Skeletal muscle tissue (tissue), 4 donors: ENCODE results near the gene KRTAP17-1. TPM values are rescaled to one million over a fixed set of nuclear protein-coding genes. Genes with fewer than 3 reads are reported as not detected.

Experiments
- H3K27ac ChIP-seq: one replicate; pipeline ENCODE4 v1.7.0; 2013; ENCODE audit warnings: mild to moderate bottlenecking, low read depth, low read length, inconsistent platforms
- H3K27me3 ChIP-seq, 3 donors: one replicate each; pipeline ENCODE4 v1.7.0; 2013; ENCODE audit warnings: low read length in 3 of 3; ENCODE audit not compliant: control insufficient read depth in 3 of 3, insufficient read depth in 3 of 3
- H3K36me3 ChIP-seq, 3 donors: one replicate each; pipeline ENCODE4 v1.7.0; 2013; ENCODE audit warnings: low read length in 3 of 3; ENCODE audit not compliant: control insufficient read depth in 3 of 3, insufficient read depth in 3 of 3
- H3K4me1 ChIP-seq, 3 donors: one replicate each; pipeline ENCODE4 v1.7.0; 2013; ENCODE audit warnings: low read length in 3 of 3, mild to moderate bottlenecking in 3 of 3; ENCODE audit not compliant: control insufficient read depth in 3 of 3, insufficient read depth in 3 of 3
- H3K4me3 ChIP-seq, 3 donors: one replicate each; pipeline ENCODE4 v1.7.0; 2013; ENCODE audit warnings: low read length in 3 of 3
- H3K9ac ChIP-seq, 3 donors: one replicate each; pipeline ENCODE4 v1.7.0; 2013; ENCODE audit warnings: low read length in 3 of 3, mild to moderate bottlenecking in 3 of 3, moderate library complexity in 2 of 3, low read depth in 1 of 3
- H3K9me3 ChIP-seq, 3 donors: one replicate each; pipeline ENCODE4 v1.7.0; 2013; ENCODE audit warnings: low read length in 3 of 3; ENCODE audit not compliant: control insufficient read depth in 3 of 3
- total RNA-seq: library from RNA; depleted of rRNA; stranded (reverse); fragments of >200 nt; gene quantifications from one replicate; pipeline ENCODE4 v1.2.3, GENCODE V29; 2014
- donor health status: Osteomylitis.

The KRTAP17-1 gene
- total RNA-seq, 1 donor from 2014 or later = not detected

DNA sequence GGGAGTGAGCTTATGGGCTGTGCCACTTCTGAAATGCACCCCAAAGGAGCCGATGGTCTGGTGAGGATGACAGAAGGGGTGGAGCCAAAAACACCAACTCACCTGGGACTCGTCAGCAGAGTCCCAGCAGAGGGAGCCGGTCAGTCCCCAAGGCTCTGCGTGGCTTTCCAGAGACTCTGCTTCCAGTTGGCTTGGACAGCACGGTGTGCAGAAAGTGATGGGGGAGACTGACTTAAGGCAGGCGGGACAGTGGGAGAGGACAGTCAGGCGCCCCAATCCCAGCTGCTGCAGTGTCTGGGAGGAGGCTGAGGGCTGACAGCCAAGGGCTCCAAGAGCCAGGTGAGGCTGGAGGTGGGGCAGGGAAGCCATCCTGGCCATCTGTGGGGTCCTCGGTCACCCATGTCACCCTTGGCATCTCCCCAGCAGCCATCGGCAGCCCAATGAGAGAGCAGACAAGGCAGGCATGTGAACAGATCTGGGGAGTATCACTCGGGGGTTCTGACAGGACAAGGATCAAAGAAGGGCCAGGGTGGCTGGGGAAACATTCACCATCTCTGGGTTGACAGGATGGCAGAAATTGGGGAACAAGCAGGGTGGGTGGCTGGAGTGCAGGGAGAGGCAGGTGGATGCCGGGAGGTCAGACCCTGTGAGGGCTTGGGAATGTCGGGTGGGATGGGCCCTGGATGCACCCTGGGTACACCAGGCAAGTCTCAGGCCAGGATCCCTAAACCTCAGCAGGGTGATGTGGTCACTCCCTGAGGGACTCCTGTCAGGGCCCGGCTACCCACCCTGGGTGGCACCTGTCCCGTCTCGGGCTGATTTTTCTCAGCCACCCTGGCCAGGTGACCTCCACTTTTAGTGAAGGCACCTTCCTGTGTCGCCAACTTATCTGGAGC lies 8.9 kb upstream of the KRTAP17-1 start:
- no peaks in the 10 kb centered on the region for H3K4me1 ChIP-seq
- peaks cover 0 to 4% (median 0%) of the 10 kb centered on the region in 3 donors for H3K27me3 ChIP-seq
- H3K9me3 ChIP-seq = peaks cover 0 to 3% (median 0%) of the 10 kb centered on the region in 3 donors
- H3K4me3 ChIP-seq = no peak overlapping the region
- H3K36me3 ChIP-seq = no peaks in the 10 kb centered on the region
- no peak overlapping the region for H3K27ac ChIP-seq
- no peak overlapping the region for H3K9ac ChIP-seq

GRCh38 chr17:41322903-41323895 lies 7.7 kb upstream of the KRTAP17-1 start:
- H3K4me1 ChIP-seq = no peaks in the 10 kb centered on the region
- H3K4me3 ChIP-seq = no peak overlapping the region
- H3K9ac ChIP-seq = no peak overlapping the region
- no peaks in the 10 kb centered on the region for H3K36me3 ChIP-seq
- no peak overlapping the region for H3K27ac ChIP-seq
- peaks cover 0 to 4% (median 0%) of the 10 kb centered on the region in 3 donors for H3K27me3 ChIP-seq
- peaks cover 0 to 3% (median 0%) of the 10 kb centered on the region in 3 donors for H3K9me3 ChIP-seq

GRCh38 chr17:41322094-41322902 lies 6.8 kb upstream of the KRTAP17-1 start:
- Histone ChIP-seq H3K4me3 (no peak overlapping the region), H3K4me1 (no peaks in the 10 kb centered on the region), H3K9ac (no peak overlapping the region), H3K9me3 (peaks cover 0 to 3% (median 0%) of the 10 kb centered on the region in 3 donors), H3K27me3 (peaks cover 0 to under 1% (median 0%) of the 10 kb centered on the region in 3 donors), H3K36me3 (no peaks in the 10 kb centered on the region), H3K27ac (no peak overlapping the region)

GRCh38 chr17:41318231-41318630 lies 2.7 kb upstream of the KRTAP17-1 start:
- H3K27ac ChIP-seq = no peak overlapping the region
- H3K27me3 ChIP-seq = peaks cover 4 to 12% (median 6%) of the 10 kb centered on the region in 3 donors
- peaks cover 0 to 3% (median 0%) of the 10 kb centered on the region in 3 donors for H3K9me3 ChIP-seq
- no peaks in the 10 kb centered on the region for H3K4me1 ChIP-seq
- H3K4me3 ChIP-seq = no peak overlapping the region
- no peaks in the 10 kb centered on the region for H3K36me3 ChIP-seq
- H3K9ac ChIP-seq = no peak overlapping the region

DNA sequence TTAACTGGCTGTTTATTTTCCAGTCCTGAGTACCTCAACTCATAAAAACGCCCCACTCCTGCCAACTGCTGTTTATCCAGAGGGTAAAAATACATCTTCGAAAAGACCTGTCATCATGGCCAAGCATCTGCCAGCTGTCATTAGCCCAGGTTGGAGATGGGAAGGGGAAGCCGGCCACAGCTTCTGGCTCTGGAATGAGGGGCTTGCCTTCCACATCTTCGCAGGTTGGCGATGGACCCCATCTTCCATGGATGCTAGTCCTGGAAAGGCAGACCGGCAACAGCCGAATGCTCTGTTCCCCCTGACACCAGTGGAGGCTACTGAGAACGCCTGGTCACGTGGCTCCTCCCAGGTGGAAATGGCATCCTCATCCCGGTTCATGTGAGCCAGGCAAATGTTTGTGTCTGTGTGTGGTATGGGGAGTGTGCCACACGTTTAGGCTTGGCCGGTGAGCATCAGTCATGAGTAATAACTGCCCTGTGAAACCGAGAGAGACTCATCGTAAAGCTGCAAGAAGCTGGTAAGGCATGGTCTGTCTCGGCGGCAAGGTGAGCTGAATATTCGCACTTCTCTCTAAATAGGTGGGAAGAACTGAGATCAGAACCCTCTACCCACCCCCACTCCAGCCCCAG lies 420 bp upstream of the KRTAP17-1 start:
- H3K9ac ChIP-seq = no peak overlapping the region
- H3K27me3 ChIP-seq = peaks cover 4 to 12% (median 10%) of the 10 kb centered on the region in 3 donors
- peaks cover 0 to 3% (median 0%) of the 10 kb centered on the region in 3 donors for H3K9me3 ChIP-seq
- H3K4me1 ChIP-seq = no peaks in the 10 kb centered on the region
- H3K4me3 ChIP-seq = no peak overlapping the region
- no peaks in the 10 kb centered on the region for H3K36me3 ChIP-seq
- no peak overlapping the region for H3K27ac ChIP-seq

GRCh38 chr17:41311111-41311510 lies 4.4 kb downstream of the KRTAP17-1 start:
- Histone ChIP-seq H3K9ac (no peak overlapping the region), H3K27ac (no peak overlapping the region), H3K9me3 (no peaks in the 10 kb centered on the region), H3K27me3 (peaks cover 10 to 43% (median 27%) of the 10 kb centered on the region in 3 donors), H3K4me3 (no peak overlapping the region), H3K4me1 (peaks cover 13 to 18% (median 16%) of the 10 kb centered on the region in 3 donors), H3K36me3 (no peaks in the 10 kb centered on the region)

- peak within 1 kb of the TSS; percentile 25 to 57 (median 45) for H3K4me3 ChIP-seq
- H3K9me3 ChIP-seq = no peaks in the 10 kb centered on the region
- no peaks in the 10 kb centered on the region for H3K36me3 ChIP-seq
- H3K27me3 ChIP-seq = peaks cover 0 to 42% (median 33%) of the 10 kb centered on the region in 3 donors
- H3K27ac ChIP-seq = no peak within 1 kb of the TSS
- H3K4me1 ChIP-seq = peaks cover 13 to 18% (median 16%) of the 10 kb centered on the region in 3 donors
- no peak within 1 kb of the TSS for H3K9ac ChIP-seq
These were observed 6.6 kb downstream of the KRTAP17-1 start, which contains the start of gene KRTAP16-1 for GRCh38 chr17:41308918-41309359. Gene KRTAP16-1, minus strand, starts transcription at chr17:41309309. Its CDS starts 56 bp downstream, at chr17:41309253.

DNA sequence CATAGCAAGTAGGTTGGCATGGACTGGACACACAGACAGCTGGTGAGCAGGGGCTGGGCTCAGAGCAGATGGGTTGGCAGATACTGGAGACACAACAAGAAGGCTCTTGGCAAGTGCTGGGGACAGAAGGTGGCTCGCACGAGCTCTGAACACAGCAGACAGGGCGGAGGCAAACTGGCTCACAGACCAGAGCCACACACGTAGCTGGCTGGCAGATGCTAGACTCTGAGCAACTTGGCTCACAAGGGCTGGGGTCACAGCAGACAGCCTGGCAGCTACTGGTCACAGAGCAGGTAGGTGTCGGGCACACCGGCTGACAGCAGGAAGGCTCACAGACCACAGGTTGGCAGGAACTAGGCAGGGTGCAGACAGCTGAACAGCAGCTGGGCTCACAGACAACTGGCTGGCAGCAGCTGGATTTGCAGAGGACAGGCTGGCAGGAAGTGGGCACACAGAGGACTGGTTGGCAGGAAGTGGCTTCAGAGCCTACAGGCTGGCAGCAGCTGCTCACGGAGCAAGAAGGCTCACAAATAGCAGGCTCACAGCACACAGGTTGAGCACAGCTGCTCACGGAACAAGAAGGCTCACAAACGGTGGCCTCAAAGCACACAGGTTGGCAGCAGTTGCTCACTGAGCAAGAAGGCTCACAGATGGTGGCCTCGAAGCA lies 7.1 kb downstream of the KRTAP17-1 start:
- no peak overlapping the region for H3K9ac ChIP-seq
- H3K36me3 ChIP-seq = no peaks in the 10 kb centered on the region
- peaks cover 13 to 18% (median 16%) of the 10 kb centered on the region in 3 donors for H3K4me1 ChIP-seq
- peaks cover 0 to 45% (median 35%) of the 10 kb centered on the region in 3 donors for H3K27me3 ChIP-seq
- H3K4me3 ChIP-seq = peak overlapping the region; percentile 25 to 57 (median 45)
- no peaks in the 10 kb centered on the region for H3K9me3 ChIP-seq
- no peak overlapping the region for H3K27ac ChIP-seq
